ENCODE results near the gene PTGES. TPM values are rescaled to one million over a fixed set of nuclear protein-coding genes. Genes with fewer than 3 reads are reported as not detected.

PTGES gene
- polyA plus RNA-seq, 3 donors: 0.29 to 1.8 (median 0.84) TPM

DNA sequence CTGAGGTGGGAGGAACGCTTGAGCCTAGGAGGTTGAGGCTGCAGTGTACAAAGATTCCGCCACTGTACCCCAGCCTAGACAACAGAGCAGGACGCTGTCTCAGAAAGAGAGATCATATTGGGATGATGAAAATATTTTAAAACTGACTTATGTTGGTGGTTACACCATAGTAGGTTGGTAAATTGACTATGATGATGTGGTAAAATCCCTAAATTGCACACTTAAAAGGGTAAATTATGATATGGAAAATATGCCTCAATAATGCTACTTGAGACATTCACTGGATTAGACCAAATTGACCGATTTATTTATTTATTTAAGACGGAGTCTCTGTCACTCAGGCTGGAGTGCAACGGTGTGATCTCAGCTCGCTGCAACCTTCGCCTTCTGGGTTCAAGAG is 28.3 kb upstream of the PTGES start:
- no peak overlapping the region for H3K27ac ChIP-seq (ENCODE audit: low read depth in 1 of 2, low read length in 2 of 2)
- H3K27me3 Mint-ChIP-seq (ENCODE audit: low read depth in 3 of 3): peaks cover 11 to 14% (median 13%) of the 10 kb centered on the region in 3 donors
- peaks cover 0 to 3% (median 0%) of the 10 kb centered on the region in 7 donors for H3K9me3 Mint-ChIP-seq

DNA sequence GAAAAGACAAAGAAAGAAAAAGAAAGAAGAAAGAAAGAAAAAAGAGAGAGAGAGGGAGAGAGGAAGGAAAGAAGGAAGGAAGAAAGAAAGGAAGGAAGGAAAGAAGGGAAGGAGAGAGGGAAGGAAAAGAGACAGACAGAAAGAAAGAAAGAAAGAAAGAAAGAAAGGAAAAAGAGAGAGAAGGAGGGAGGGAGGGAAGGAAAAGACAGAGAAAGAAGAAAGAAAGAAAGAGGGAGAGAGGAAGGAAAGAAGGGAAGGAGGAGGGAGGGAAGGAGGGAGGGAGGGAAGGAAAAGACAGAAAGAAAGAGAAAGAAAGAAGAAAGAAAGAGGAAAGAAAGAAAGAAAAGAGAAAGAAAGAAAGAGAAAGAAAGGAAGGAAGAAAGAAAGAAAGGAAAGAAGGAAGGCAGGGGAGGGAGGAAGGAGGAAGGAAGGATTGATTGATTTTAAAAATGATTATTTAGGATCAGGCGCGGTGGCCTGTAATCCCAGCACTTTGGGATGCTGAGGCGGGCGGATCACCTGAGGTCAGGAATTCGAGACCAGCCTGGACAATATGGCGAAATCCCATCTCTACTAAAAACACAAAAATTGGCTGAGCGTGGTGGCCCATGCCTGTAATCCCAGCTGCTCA is 26.8 kb upstream of the PTGES start:
- H3K9me3 Mint-ChIP-seq: peaks cover 0 to 2% (median 0%) of the 10 kb centered on the region in 7 donors
- WGBS (ENCODE audit: insufficient coverage): 96% methylated on average over 5 of the region's 7 CpGs
- peaks cover 2 to 3% of the 10 kb centered on the region in 2 donors for H3K36me3 Mint-ChIP-seq
- TF ChIP-seq, protein P1, sequence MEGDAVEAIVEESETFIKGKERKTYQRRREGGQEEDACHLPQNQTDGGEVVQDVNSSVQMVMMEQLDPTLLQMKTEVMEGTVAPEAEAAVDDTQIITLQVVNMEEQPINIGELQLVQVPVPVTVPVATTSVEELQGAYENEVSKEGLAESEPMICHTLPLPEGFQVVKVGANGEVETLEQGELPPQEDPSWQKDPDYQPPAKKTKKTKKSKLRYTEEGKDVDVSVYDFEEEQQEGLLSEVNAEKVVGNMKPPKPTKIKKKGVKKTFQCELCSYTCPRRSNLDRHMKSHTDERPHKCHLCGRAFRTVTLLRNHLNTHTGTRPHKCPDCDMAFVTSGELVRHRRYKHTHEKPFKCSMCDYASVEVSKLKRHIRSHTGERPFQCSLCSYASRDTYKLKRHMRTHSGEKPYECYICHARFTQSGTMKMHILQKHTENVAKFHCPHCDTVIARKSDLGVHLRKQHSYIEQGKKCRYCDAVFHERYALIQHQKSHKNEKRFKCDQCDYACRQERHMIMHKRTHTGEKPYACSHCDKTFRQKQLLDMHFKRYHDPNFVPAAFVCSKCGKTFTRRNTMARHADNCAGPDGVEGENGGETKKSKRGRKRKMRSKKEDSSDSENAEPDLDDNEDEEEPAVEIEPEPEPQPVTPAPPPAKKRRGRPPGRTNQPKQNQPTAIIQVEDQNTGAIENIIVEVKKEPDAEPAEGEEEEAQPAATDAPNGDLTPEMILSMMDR (IDR thresholded peaks at IDR 0.05): no peak
- peaks cover 61 to 67% of the 10 kb centered on the region in 2 donors for H3K4me1 ChIP-seq (ENCODE audit: control insufficient read depth in 1 of 2, insufficient read depth in 2 of 2, low read length in 2 of 2)
- H3K4me1 Mint-ChIP-seq: peaks cover 67% of the 10 kb centered on the region
- H3K27ac Mint-ChIP-seq: peak overlapping the region in 4 of 7 donors; percentile 49 to 88 (median 80)
- H2AFZ ChIP-seq (ENCODE audit: insufficient read depth, low read depth, low read length, poor library complexity, severe bottlenecking): no peak overlapping the region
- no peaks in the 10 kb centered on the region for H3K79me2 ChIP-seq (ENCODE audit: insufficient read depth, low read length)
- no peak overlapping the region for H3K4me2 ChIP-seq (replicated peaks; ENCODE audit: extremely low read depth, low read length, poor library complexity, severe bottlenecking)
- H3K9me3 ChIP-seq (replicated peaks in 1 of 2; ENCODE audit: control insufficient read depth in 1 of 2, insufficient read depth in 1 of 2, low read length in 2 of 2): no peaks in the 10 kb centered on the region
- H4K20me1 ChIP-seq (ENCODE audit: insufficient read depth, low read length): no peaks in the 10 kb centered on the region
- H3K36me3 ChIP-seq (replicated peaks in 1 of 2; ENCODE audit: control insufficient read depth in 1 of 2, insufficient read depth in 2 of 2, low read length in 2 of 2): no peaks in the 10 kb centered on the region
- H3K4me3 ChIP-seq (replicated peaks in 1 of 3; ENCODE audit: low read depth in 2 of 3, low read length in 3 of 3): no peak overlapping the region
- H3K27me3 Mint-ChIP-seq (ENCODE audit: low read depth in 3 of 3): peaks cover 9 to 16% (median 11%) of the 10 kb centered on the region in 3 donors
- H3K27ac ChIP-seq (ENCODE audit: low read depth in 1 of 2, low read length in 2 of 2): no peak overlapping the region
- H3K9ac ChIP-seq (ENCODE audit: insufficient read depth, low read length, poor library complexity, severe bottlenecking): no peak overlapping the region
- H3K27me3 ChIP-seq (ENCODE audit: control insufficient read depth in 2 of 2, insufficient read depth in 2 of 2, low read length in 2 of 2): no peaks in the 10 kb centered on the region
- intact Hi-C loops (cut with micrococcal nuclease): loop anchor here (10.0 kb wide), 2 partner anchors 435 to 645 kb away; no protein-coding TSS in a partner anchor
- no peak for DNase-seq
- peak overlapping the region in 1 of 2 donors; percentile 35 for H3K4me3 Mint-ChIP-seq

More for the DNA sequence above, 28.3 kb upstream of the PTGES start:
- H3K36me3 ChIP-seq (replicated peaks in 1 of 2; ENCODE audit: control insufficient read depth in 1 of 2, insufficient read depth in 2 of 2, low read length in 2 of 2): no peaks in the 10 kb centered on the region
- H3K27me3 ChIP-seq (ENCODE audit: control insufficient read depth in 2 of 2, insufficient read depth in 2 of 2, low read length in 2 of 2): no peaks in the 10 kb centered on the region
- no peak overlapping the region for H2AFZ ChIP-seq (ENCODE audit: insufficient read depth, low read depth, low read length, poor library complexity, severe bottlenecking)
- no peak overlapping the region for H3K9ac ChIP-seq (ENCODE audit: insufficient read depth, low read length, poor library complexity, severe bottlenecking)
- H3K4me1 ChIP-seq (ENCODE audit: control insufficient read depth in 1 of 2, insufficient read depth in 2 of 2, low read length in 2 of 2): peaks cover 48 to 54% of the 10 kb centered on the region in 2 donors
- H3K27ac Mint-ChIP-seq: peak overlapping the region in 6 of 7 donors; percentile 51 to 93 (median 75)
- H3K36me3 Mint-ChIP-seq: no peaks in the 10 kb centered on the region
- intact Hi-C loops (cut with micrococcal nuclease): loop anchor here (10.0 kb wide), 1 partner anchor 646 kb away; no protein-coding TSS in a partner anchor
- WGBS (ENCODE audit: insufficient coverage): 87% methylated on average over 3 of the region's 8 CpGs
- peaks cover 57% of the 10 kb centered on the region for H3K4me1 Mint-ChIP-seq
- DNase-seq: peak in 2 of 3 donors; percentile 34 to 44
- H3K9me3 ChIP-seq (replicated peaks in 1 of 2; ENCODE audit: control insufficient read depth in 1 of 2, insufficient read depth in 1 of 2, low read length in 2 of 2): no peaks in the 10 kb centered on the region
- H3K4me3 ChIP-seq (replicated peaks in 1 of 3; ENCODE audit: low read depth in 2 of 3, low read length in 3 of 3): no peak overlapping the region
- no peak overlapping the region for H3K4me3 Mint-ChIP-seq
- H4K20me1 ChIP-seq (ENCODE audit: insufficient read depth, low read length): no peaks in the 10 kb centered on the region
- no peaks in the 10 kb centered on the region for H3K79me2 ChIP-seq (ENCODE audit: insufficient read depth, low read length)
- H3K4me2 ChIP-seq (replicated peaks; ENCODE audit: extremely low read depth, low read length, poor library complexity, severe bottlenecking): no peak overlapping the region
- TF ChIP-seq, protein P1 (IDR thresholded peaks at IDR 0.05): no peak
